ENCODE measurements around the gene MEOX1. TPM values are rescaled to one million over a fixed set of nuclear protein-coding genes. Genes with fewer than 3 reads are reported as not detected.
"Not testable (repeated sequence)": the region's sequence is repeated elsewhere in the genome, so short reads cannot be mapped to it uniquely, and the experiment has no call there.

Gene MEOX1
- total RNA-seq, 1 experiment from 2014 or later = 0.21 TPM

DNA sequence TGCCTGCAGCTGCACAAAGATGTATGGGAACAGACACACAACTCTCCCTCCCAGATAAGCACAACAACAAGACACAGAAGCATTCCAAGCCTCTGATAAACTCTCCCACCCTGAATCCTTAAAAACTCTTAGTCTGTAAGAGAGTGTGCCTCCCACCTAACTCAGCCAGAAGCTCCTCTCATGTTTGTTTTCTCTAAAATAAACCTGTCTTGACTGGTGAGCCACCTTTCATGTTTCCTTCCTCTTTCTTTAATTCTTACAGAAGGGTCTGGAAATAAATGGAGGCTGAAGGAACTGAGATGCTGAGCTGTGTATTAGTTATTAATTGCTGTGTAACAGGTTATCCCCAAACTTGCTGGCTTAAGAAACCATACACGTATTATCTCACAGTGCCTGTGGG lies 57.2 kb downstream of the MEOX1 start:
- Histone ChIP-seq H3K9me3 (ENCODE audit: control insufficient read depth, insufficient read depth, low read depth, low read length) (no peaks in the 10 kb centered on the region), H3K4me3 (ENCODE audit: low read depth in 2 of 2, low read length in 2 of 2) (no peak overlapping the region), H3K4me1 (ENCODE audit: control insufficient read depth, insufficient read depth, low read length) (no peaks in the 10 kb centered on the region), H3K36me3 (ENCODE audit: control insufficient read depth, insufficient read depth, low read length) (no peaks in the 10 kb centered on the region), H3K27ac (ENCODE audit: low read length) (no peak overlapping the region), H3K27me3 (ENCODE audit: control insufficient read depth, insufficient read depth, low read length) (no peaks in the 10 kb centered on the region)
- ChIA-PET CTCF (no interaction called here), POLR2A (no interaction called here)
- DNase-seq (ENCODE audit: low read depth, low spot score) (no peak), ATAC-seq (no peak)
- TF ChIP-seq SIN3A (IDR thresholded peaks at IDR 0.05; ENCODE audit: borderline replicate concordance, insufficient read depth, low read depth, low read length) = no peak
- TF ChIP-seq POLR2AphosphoS5 (IDR thresholded peaks at IDR 0.05; ENCODE audit: low read depth, low read length) = no peak
- TF ChIP-seq, protein P1, sequence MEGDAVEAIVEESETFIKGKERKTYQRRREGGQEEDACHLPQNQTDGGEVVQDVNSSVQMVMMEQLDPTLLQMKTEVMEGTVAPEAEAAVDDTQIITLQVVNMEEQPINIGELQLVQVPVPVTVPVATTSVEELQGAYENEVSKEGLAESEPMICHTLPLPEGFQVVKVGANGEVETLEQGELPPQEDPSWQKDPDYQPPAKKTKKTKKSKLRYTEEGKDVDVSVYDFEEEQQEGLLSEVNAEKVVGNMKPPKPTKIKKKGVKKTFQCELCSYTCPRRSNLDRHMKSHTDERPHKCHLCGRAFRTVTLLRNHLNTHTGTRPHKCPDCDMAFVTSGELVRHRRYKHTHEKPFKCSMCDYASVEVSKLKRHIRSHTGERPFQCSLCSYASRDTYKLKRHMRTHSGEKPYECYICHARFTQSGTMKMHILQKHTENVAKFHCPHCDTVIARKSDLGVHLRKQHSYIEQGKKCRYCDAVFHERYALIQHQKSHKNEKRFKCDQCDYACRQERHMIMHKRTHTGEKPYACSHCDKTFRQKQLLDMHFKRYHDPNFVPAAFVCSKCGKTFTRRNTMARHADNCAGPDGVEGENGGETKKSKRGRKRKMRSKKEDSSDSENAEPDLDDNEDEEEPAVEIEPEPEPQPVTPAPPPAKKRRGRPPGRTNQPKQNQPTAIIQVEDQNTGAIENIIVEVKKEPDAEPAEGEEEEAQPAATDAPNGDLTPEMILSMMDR (IDR thresholded peaks at IDR 0.05) = no peak
- TF ChIP-seq REST (IDR thresholded peaks at IDR 0.05; ENCODE audit: insufficient read depth in 1 of 2, low read depth in 2 of 2, low read length in 1 of 2) = no peak
- intact Hi-C loops (cut with micrococcal nuclease; ENCODE audit: unreplicated experiment) = no loop called here
- BruUV-seq (replicated peaks) = no TSS peak
- in situ Hi-C loops (cut with HindIII; ENCODE audit: low pct_unique_long_range_greater_than_20kb, low sequenced_read_pairs) = no loop called here

DNA sequence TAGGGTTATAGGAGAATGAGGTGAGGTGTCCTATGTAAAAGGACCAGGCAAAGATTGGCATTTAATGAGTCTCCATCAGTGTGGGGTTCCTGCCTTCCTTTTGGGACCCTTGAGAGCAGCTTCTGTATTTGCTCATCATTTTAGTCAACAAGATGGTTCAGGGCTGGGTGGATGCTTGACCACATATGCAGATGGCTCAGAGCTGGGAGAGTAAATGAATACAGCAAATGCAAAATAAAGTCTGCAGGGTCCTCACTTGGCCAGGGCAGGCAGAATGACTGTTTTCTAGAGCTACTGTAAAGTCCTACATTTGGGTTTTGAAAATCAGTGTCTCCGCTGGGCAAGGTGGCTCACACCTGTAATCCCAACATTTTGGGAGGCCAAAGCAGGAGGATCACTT lies 58.4 kb downstream of the MEOX1 start:
- Histone ChIP-seq H3K27ac (ENCODE audit: low read length) (no peak overlapping the region), H3K4me1 (ENCODE audit: control insufficient read depth, insufficient read depth, low read length) (no peaks in the 10 kb centered on the region), H3K9me3 (ENCODE audit: control insufficient read depth, insufficient read depth, low read depth, low read length) (no peaks in the 10 kb centered on the region), H3K27me3 (ENCODE audit: control insufficient read depth, insufficient read depth, low read length) (no peaks in the 10 kb centered on the region), H3K4me3 (ENCODE audit: low read depth in 2 of 2, low read length in 2 of 2) (no peak overlapping the region), H3K36me3 (ENCODE audit: control insufficient read depth, insufficient read depth, low read length) (no peaks in the 10 kb centered on the region)
- no peak for TF ChIP-seq TCF7L2 (IDR thresholded peaks at IDR 0.05; ENCODE audit: low read depth, low read length)
- no peak for TF ChIP-seq REST (IDR thresholded peaks at IDR 0.05; ENCODE audit: insufficient read depth in 1 of 2, low read depth in 2 of 2, low read length in 1 of 2)
- TF ChIP-seq, protein P1 (IDR thresholded peaks at IDR 0.05) = no peak
- no peak for TF ChIP-seq SIN3A (IDR thresholded peaks at IDR 0.05; ENCODE audit: borderline replicate concordance, insufficient read depth, low read depth, low read length)
- no peak for TF ChIP-seq POLR2AphosphoS5 (IDR thresholded peaks at IDR 0.05; ENCODE audit: low read depth, low read length)
- intact Hi-C loops (cut with micrococcal nuclease; ENCODE audit: unreplicated experiment) = no loop called here
- ChIA-PET POLR2A (no interaction called here), CTCF (no interaction called here)
- BruUV-seq (replicated peaks) = no TSS peak
- DNase-seq (ENCODE audit: low read depth, low spot score) (no peak), ATAC-seq (no peak)
- in situ Hi-C loops (cut with HindIII; ENCODE audit: low pct_unique_long_range_greater_than_20kb, low sequenced_read_pairs) = no loop called here

- POLR2A ChIA-PET; ATAC-seq; H3K4me1 ChIP-seq (ENCODE audit: control insufficient read depth, insufficient read depth, low read length); H3K9me3 ChIP-seq (ENCODE audit: control insufficient read depth, insufficient read depth, low read depth, low read length); CTCF ChIA-PET; BruUV-seq (replicated peaks); H3K36me3 ChIP-seq (ENCODE audit: control insufficient read depth, insufficient read depth, low read length); H3K27me3 ChIP-seq (ENCODE audit: control insufficient read depth, insufficient read depth, low read length); DNase-seq (ENCODE audit: low read depth, low spot score); intact Hi-C loops (cut with micrococcal nuclease; ENCODE audit: unreplicated experiment); H3K27ac ChIP-seq (ENCODE audit: low read length); H3K4me3 ChIP-seq (ENCODE audit: low read depth in 2 of 2, low read length in 2 of 2); in situ Hi-C loops (cut with HindIII; ENCODE audit: low pct_unique_long_range_greater_than_20kb, low sequenced_read_pairs): not testable (repeated sequence)
These were observed 59.2 kb downstream of the MEOX1 start for GRCh38 chr17:43602556-43602955.

Data from Panc1 (cell line).